NCI-H2227 treated with DMSO at 0.1 percent for 48 hours (cell line): Measurements from ENCODE around the gene TRIM13.
"Not testable (repeated sequence)": the region's sequence is repeated elsewhere in the genome, so short reads cannot be mapped to it uniquely, and the experiment has no call there.

Experiments
- DNase-seq: peaks from one replicate; lab custom pipeline; 2025; lab: John Stamatoyannopoulos, UW

The TRIM13 gene, protein sequence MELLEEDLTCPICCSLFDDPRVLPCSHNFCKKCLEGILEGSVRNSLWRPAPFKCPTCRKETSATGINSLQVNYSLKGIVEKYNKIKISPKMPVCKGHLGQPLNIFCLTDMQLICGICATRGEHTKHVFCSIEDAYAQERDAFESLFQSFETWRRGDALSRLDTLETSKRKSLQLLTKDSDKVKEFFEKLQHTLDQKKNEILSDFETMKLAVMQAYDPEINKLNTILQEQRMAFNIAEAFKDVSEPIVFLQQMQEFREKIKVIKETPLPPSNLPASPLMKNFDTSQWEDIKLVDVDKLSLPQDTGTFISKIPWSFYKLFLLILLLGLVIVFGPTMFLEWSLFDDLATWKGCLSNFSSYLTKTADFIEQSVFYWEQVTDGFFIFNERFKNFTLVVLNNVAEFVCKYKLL

DNA sequence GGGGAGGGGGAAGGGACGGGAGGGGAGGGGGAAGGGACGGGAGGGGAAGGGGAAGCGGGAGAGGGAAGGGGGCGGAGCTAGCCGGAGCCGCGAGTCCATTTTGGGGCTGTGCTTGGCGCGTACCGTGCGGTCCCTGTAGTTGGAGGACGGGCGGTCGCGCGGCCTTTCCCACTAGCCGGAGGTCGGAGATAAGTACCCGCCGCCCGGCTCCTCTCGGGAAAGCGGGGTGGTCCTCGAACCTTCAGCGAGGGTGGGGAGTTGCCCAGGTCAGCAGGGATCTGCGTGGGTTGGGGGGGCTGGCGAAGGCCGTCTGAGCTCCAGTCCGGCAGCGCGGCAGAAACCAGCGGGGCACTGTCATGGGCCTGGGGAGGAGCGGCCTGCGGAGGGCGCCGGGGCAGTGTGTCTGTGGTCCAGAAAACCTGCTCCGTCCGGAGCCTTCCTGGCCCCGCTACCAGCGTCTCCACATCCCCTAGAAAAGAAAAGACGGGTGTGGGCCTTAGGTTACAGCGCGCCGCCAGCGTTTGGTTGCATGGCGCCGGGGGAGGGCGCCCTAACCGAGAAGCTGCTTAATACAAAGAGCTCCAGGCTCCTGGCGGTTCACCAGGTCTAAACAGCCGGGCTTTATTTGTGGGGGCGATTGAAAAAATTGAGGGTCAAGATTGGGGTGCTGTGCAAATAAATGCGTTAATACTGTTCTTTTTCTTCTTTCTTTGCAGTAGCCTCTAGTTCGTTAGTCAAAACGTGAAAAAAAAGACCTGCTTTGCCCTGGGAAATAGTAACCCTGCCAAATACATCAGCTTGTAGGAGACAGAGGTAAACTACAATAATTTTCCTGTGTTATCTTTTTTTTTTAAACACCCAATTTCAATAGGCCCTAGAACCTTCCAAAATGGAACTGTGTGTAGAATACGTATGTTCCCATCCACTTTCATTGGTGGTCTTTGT, at the start of gene TRIM13:
TSS of gene TRIM13 (plus strand) at position 92 of the 945 bp plus-strand sequence. CDS start 14,899 bp downstream, outside the sequence.
- peak; percentile 71 for DNase-seq

DNA sequence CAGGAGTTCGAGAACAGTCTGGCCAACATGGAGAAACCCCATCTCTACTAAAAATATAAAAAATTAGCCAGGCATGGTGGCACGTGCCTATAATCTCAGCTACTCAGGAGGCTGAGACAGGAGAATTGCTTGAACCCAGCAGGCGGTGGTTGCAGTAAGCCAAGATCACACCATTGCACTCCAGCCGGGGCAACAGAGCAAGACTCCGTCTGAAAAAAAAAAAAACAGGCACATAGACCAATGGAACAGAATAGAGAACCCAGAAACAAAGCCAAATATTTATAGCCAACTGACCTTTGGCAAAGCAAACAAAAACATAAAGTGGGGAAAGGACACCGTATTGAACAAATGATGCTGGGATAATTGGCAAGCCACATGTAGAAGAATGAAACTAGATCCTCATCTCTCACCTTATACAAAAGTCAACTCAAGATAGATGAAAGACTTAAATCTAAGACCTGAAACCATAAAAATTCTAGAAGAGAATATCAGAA, 48.0 kb upstream of the TRIM13 start:
- not testable (repeated sequence) for DNase-seq

DNA sequence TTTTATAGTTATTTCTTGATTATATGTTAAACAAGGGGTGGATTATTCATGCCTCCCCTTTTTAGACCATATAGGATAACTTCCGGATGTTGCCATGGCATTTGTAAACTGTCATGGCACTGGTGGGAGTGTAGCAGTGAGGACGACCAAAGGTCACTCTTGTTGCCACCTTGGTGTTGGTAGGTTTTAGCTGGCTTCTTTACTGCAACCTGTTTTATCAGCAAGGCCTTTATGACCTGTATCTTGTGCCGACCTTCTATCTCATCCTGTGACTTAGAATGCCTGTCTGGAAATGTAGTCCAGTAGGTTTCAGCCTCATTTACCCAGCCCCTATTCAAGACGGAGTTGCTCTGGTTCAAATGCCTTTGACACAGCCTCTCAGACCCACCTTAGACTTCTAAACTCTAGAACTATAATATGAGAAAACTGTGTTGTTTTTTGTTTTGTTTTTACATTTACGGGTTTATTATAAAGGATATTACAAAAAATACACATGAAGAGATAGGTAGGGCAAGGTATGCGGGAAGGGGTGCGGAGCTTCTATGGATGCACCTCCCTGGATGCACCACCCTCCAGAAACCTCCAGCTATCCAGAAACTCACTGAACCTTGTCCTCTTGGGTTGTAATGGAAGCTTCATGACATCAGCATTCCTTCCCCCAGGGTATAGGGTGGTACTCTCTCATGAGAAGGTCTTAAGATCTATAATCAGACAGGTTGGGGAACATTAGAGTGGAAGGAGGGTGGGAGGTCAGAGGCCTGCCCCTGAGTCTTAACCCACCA, 44.9 kb upstream of the TRIM13 start:
- no peak for DNase-seq

DNA sequence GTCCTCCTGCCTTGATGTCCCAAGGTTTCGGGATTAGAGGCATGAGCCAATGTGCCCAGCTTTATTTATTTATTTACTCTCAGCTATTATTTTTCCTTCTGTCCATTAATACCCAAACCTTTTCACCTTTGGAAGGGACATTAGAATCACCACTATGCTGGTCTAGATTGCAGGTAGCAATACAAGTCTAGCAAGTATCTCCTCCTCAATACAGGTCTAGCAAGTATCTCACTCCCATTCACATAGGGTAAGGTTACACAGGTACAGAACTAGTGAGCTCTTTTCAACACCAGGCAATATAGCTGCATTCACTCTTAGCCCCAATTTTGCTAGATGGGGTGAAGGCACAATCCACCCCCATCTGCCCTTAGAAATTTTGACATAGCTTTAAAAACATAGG, 43.3 kb upstream of the TRIM13 start:
- DNase-seq: no peak

DNA sequence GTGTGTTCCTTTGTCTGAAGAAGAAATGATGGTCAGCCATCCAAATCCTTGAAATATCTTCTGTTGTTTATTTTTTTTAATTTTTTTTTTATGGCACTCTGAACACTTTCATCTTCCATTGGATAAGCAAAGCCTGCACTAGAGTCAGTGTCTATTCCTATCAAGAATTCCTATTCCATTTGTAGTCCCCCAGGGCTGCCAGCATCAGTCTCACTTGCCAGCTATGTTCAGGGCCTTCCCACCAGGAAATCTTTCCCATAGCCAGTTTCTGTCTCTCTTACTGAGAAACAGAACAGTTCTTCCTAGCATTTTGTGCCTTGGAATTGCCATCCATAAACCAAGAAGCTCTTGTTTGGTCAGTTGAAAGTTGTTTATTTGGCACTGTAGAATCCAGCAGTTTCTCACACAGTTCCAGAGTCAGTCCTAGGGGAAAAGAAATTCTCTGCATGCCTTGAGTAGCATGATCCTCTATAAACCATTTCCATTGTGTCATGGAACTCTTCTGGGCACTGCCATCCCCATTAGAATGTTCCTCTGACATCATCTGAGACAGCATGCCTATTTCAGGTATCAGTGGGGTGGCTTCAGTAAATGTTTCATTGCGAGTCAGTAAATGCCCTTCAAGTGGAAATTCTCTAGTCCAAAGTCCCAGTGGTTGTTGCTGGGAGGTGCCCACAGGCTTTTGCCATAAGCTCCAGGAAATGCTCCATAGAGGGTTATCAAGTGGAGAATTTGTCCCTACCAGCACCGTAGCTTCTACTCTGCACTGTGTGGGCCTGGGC, 42.0 kb upstream of the TRIM13 start:
- no peak for DNase-seq

DNA sequence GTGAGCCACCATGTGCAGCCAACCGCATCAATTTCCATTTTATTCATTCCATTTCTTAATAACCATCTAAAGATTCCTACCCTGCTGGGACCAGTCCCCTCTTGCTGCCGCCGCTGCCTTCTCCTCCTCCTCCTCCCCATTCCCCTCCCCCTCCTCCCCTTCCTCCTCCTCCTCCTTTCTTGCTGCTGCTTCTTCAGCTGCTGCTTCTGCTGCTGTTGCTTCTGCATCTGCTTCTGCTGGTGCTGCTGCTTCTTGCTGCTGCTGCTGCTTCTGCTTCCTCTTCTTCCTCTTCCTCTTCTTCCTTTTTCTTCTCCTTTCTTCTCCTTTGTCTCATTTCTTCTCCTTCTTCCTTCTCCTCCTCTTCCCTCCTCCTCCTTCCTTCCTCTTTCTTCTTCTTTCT, 40.7 kb upstream of the TRIM13 start:
- no peak for DNase-seq

DNA sequence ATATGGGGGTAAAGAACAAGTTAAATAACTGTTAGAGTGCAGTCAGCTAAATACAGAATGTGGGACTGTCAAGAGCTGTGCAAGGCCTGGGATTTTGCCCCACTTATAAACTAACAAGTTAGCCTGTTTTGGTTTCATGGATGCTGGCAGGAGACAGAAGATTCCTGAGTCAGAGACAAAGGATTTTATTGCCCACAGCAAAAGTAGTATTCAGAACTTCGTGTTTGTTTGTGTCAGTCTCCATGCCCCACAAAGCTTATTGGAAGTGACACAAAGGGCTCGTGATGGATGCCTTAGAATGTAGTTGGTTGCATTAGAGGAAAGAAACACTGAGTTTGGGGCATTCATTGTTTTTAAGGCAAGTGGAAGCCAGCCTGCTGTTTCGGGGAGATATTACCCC, 38.5 kb upstream of the TRIM13 start:
- DNase-seq: no peak

DNA sequence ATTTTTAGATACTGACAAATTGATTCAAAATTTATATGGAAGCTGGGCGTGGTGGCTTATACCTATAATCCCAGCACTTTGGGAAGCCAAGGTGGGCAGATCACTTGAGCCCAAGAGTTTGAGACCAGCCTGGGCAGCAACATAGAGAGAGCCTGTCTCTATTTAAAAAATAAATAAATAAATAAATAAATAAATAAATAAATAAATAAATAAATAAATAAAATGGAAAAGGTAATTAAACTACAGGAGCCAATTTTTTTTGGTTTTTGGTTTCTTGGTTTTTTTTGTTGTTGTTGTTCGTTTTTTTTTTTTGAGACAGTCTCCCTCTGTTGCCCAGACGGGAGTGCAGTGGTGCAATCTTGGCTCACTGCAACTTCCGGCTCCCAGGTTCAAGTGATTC, 29.4 kb upstream of the TRIM13 start:
- DNase-seq: no peak

DNA sequence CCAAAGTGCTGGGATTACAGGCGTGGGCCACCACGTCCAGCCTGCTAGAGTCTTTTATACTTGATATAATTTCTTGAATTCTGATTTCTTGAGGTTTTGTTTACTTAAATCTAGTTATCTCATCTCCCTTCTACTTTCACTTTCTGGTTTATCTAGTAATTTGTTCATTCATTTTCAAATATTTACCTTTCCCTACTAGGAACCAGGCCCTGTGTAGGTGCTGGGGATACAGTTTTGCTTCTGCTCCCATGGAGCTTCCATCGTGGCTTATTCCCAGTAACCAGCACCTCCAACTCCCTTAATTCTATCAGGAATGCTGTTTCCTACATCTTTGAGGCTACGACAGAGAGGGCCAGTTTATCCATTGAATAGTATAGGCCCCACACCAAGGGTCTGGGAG, 24.1 kb upstream of the TRIM13 start:
- no peak for DNase-seq

DNA sequence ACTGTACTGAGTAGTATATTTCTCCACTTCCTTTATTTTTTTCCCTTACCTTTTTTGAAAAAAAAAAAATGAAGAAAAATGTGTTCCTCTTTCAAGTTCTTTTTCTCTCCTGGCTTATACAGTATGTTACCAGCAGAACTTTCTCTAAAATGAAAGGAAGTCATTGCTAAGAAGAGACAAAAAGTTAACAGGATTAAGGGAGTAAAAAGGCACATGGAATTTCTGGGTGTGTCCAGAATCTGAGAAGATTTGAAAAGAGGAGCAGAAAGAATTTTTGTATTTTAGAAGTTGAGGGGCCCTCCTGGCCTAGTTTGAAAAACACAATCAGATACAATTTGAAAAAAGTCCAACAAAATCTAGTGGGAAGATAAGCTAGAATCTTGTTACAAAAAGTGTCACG, 21.0 kb upstream of the TRIM13 start:
- DNase-seq: no peak

DNA sequence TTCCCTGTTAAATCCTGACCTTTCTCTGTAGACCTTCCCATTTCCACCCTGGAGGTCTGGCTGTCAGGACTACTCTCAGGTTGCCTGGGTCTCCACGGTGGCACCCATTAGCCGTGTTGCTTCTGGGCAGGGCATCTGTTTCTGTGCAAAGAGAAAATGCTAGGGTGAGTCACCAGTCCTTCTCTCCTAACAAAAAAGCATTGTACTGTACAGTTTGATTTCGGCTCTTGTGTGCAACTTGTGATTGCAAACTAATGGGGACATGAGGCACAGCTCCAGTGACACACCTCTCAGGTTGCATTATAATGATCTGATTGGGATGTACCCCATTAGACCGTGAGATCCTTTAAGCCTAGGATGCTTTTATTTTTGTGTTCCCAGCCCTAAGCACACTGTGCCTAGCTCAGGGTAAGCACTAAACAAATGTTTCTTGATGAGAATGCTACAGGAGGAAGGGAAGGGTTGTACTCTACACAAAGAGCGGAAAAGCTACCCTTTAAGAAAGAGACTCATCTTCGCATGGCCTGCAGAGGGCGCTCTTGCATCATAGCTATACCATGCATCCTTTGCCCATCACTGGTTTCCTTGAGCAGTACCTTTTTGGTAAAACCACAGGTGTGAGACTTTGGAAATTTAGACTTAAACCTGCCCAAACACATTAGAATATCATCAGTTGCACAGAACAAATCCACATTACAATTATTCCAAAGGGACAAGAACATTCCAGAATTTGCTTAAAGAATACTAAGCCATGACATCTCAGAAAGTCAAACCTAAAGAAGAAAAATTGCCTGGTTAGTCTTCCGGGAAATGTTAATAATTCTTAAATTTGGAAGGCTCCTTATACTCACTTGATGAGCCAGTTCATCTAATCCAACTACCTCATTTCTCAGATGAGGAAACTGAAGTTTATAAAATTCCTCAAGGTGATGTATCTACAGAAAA, 20.3 kb upstream of the TRIM13 start:
- DNase-seq: peak; percentile 55

DNA sequence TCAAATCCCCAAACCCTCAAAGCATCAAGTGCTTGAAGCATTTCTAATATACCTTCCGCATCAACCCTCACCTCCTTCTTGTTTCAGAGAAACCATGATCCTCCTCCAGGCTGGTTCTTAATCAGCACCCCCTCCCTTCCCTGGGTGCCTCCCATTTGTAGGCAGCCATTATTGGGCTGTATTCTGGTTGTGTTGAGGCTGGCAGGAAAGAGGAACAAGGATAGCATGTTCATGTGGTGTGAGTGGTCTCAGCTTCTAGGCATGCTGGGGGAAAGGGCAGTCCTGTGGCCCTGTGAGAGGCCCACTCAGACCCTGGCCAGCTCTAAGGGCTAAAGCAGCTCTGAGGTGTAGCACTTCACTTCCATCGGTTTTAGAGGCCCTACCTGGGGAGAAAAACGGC, 18.9 kb upstream of the TRIM13 start:
- no peak for DNase-seq

DNA sequence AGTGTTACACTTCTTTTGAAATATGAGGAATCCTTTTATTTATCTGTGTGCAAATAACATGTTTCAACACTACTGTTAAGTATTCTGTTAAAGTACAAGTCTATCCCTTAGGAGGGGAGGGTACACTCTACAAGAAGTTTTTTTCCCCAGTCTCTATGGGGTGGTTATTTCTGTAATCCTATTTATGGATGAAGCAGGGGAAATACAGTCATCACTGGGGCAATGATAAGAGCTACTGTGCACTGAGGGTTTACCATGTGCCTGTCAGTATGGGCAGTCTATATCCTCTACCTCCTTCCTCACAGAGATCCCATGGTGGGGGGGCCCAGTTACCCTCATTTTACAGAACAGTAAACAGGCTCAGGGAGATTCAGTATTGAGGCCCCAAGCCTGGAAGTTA, 16.6 kb upstream of the TRIM13 start:
- DNase-seq: peak; percentile 2

DNA sequence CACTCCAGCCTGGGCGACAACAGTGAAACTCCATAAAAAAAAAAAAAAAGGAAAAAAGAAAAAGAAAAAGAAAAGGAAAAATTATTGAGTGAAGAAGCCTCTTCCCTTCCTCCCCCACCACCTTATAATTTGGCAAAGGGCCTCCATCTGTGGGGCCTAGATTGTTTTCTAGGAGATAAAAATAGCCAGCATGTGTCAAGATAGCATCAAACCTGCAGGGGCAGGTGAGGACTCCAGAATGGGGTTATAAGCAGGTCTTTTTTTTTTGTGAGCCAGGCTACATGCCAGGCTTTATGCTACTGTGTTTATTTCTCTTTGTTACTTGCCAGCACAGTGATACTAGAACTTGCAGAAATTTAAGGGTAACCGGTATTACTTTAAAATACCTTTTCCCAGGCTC, 11.7 kb upstream of the TRIM13 start:
- DNase-seq: no peak

DNA sequence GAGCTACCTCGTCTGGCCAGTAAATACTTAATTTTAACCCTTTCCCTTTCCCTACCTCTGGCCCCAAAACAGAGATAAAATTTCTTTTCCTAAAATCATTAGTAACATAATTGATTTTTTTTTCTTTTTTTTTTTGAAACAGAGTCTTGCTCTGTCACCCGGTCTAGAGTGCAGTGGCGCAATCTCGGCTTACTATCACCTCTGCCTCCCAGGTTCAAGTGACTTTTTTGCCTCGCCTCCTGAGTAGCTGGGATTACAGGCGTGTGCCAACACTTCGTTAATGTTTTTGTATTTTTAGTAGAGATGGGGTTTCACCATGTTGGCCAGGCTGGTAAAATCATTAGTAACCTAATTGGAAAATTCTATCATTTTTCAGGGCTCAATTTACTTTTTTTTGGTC, 10.4 kb upstream of the TRIM13 start:
- no peak for DNase-seq

DNA sequence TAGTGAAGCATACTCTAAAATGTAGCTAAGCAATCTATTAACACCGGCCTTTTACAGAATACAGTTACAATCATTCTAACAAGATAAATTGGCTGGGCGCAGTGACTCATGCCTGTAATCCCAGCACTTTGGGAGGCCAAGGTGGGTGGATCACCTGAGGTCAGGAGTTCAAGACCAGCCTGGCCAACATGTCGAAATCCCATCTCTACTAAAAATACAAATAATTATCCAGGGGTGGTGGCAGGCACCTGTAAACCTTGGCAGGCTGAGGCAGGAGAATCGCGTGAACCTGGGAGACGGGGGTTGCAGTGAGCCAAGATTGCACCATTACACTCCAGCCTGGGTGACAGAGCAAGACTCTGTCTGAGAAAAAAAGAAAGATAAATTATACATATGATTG, 6.2 kb upstream of the TRIM13 start:
- DNase-seq: not testable (repeated sequence)

DNA sequence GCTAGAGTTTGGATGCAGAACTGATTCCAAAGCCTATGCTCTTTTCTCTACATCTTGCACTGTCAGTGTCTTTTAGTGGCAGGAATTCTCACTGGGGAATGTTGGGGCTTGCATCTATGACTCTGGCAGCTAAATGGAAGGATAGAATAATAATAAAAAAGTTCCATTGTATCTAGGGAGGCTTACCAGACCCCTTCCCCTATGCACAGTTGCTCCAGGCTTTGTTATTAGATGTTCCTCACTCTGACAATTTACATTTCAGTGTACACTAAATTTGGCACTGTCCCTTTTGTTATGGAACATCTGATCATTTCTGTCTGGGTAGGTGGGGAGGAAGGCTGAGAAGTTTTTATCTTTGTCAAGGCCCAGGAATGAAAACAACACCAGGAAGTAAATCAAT, 3.7 kb upstream of the TRIM13 start:
- DNase-seq: no peak

DNA sequence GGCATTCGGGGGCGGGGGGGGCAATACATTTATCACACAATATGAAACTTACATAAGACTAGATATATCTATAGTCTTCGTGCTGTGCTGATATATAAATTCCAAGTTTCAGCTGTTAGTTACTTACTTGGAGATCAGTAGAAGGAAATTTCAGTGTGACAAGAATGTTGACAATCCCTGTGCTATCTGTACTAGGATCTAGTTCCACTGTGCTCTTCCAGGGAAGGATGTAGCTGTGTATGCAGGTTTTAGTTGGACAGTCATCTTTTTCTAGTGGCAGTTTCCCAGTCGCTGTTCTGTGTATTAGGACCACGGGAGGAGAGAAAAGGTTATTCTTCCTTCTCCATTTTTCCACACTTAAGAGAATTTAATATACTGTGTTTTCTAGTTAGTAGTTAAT, 3.2 kb upstream of the TRIM13 start:
- no peak for DNase-seq

DNA sequence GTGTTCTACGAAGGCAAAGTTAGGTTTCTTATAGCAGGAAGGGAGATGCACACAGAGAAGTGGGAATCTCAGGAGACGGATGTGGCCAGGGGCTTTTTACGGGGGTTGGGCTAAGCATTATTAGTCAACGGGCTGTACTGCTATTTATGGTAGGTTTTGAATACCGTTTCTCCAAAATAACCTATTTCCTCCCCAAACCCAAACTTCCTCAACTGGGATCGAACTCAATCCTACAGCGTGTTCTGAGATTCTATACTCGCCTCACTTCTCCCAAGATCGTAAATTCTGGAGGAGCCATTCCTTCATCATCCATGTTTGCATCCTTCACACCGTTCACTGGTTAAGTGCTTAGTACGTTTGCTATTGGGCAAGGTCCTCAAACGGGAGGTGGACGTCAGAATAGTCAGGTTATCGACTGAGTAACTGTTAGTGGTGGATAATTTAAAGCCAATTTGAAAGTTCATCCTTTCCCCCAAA, 1.2 kb upstream of the TRIM13 start:
- DNase-seq: peak; percentile 47
